ENCODE data around the gene GAL3ST3.

GRCh38 chr11:66080055-66080817 is 31.3 kb upstream of the GAL3ST3 start:
- TF ChIP-seq EZH2 (IDR thresholded peaks at IDR 0.05; ENCODE audit: borderline replicate concordance, low read depth, low read length, poor library complexity, severe bottlenecking) (no peak), CTCF (conservative IDR thresholded peaks at IDR 0.05; ENCODE audit: low read depth, low read length) (no peak)
